Measurements from ENCODE around the gene SNX7.

DNA sequence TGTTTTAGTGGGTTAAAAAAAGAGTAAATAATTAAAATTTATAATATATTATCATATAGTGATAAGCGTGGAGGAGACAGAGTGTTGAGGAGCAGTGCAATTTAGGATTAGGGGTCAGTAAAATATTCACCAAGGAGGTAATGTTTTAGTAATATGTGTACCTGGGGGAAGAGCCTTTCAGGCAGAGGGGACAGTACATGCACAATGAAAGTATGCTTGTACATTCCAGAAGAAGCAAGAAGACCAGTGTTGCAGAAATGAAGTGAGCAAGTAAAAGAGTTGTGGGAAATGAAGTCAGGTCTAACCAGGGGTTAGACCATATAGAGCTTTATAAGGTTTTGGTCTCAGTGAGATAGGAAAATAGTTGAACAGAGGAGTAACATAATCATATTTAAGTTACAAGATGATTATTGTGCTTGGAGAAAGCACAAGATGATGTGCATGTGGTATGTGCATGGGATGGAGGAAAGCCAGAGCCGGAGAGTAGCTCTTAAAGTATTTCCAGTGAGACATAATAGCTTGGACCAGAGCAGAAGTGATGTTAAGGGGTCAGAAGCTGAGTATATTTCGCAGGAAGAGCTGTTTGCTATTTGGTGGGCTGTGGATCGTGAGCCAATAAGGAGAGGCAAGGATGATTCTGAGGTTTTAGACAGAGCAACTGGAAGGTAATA, 44.8 kb downstream of the SNX7 start:
- TF ChIP-seq, protein P1, sequence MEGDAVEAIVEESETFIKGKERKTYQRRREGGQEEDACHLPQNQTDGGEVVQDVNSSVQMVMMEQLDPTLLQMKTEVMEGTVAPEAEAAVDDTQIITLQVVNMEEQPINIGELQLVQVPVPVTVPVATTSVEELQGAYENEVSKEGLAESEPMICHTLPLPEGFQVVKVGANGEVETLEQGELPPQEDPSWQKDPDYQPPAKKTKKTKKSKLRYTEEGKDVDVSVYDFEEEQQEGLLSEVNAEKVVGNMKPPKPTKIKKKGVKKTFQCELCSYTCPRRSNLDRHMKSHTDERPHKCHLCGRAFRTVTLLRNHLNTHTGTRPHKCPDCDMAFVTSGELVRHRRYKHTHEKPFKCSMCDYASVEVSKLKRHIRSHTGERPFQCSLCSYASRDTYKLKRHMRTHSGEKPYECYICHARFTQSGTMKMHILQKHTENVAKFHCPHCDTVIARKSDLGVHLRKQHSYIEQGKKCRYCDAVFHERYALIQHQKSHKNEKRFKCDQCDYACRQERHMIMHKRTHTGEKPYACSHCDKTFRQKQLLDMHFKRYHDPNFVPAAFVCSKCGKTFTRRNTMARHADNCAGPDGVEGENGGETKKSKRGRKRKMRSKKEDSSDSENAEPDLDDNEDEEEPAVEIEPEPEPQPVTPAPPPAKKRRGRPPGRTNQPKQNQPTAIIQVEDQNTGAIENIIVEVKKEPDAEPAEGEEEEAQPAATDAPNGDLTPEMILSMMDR (IDR thresholded peaks at IDR 0.05; ENCODE audit: borderline replicate concordance, extremely low read depth, low read length, poor library complexity, severe bottlenecking) = no peak
- TF ChIP-seq EZH2 (IDR thresholded peaks at IDR 0.05; ENCODE audit: borderline replicate concordance, low read depth, low read length, severe bottlenecking) = no peak
